ENCODE results near the gene IBA57.

Gene IBA57

GRCh38 chr1:228148196-228148861 is 17.3 kb upstream of the IBA57 start:
- DNase-seq (ENCODE audit: low spot score) = peak; percentile 24
- no peak for TF ChIP-seq CTCF (IDR thresholded peaks at IDR 0.05; ENCODE audit: borderline replicate concordance, control extremely low read depth, extremely low read depth, insufficient read depth, missing control alignments)
- in situ Hi-C loops (cut with MboI; ENCODE audit: low sequenced_read_pairs, unreplicated experiment) = no loop called here

GRCh38 chr1:228148935-228149405 is 16.6 kb upstream of the IBA57 start:
- peak; percentile 40 for DNase-seq (ENCODE audit: low spot score)
- in situ Hi-C loops (cut with MboI; ENCODE audit: low sequenced_read_pairs, unreplicated experiment) = no loop called here
- TF ChIP-seq CTCF (IDR thresholded peaks at IDR 0.05; ENCODE audit: borderline replicate concordance, control extremely low read depth, extremely low read depth, insufficient read depth, missing control alignments) = no peak

- in situ Hi-C loops (cut with MboI; ENCODE audit: low sequenced_read_pairs, unreplicated experiment) = no loop called here
- peak; percentile 33 for DNase-seq (ENCODE audit: low spot score)
- TF ChIP-seq CTCF (IDR thresholded peaks at IDR 0.05; ENCODE audit: borderline replicate concordance, control extremely low read depth, extremely low read depth, insufficient read depth, missing control alignments) = no peak
These were observed 16.0 kb upstream of the IBA57 start, which contains the start of gene GJC2 for GRCh38 chr1:228149406-228150119. Gene GJC2, plus strand, starts transcription at chr1:228149930. Its CDS starts 7,829 bp downstream, at chr1:228157759.

DNA sequence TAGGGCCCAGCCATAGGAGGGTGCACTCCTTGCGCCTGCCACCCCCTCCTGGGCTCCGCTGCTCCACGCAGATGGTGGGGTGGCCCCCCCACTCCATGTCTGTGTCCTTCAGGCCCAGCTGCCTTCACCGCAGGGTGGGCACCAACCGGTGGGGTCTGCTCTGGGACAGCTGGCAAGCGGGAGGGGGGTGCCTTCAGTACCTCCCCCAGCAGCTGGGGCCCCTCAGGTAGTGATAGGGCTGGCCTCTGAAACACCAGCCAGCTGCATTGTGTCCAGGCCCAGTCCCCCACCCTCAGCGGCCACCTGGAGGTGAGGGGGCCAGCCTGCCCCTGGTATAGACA is 15.5 kb upstream of the IBA57 start:
- DNase-seq (ENCODE audit: low spot score) = peak; percentile 32
- no peak for TF ChIP-seq CTCF (IDR thresholded peaks at IDR 0.05; ENCODE audit: borderline replicate concordance, control extremely low read depth, extremely low read depth, insufficient read depth, missing control alignments)
- in situ Hi-C loops (cut with MboI; ENCODE audit: low sequenced_read_pairs, unreplicated experiment) = no loop called here

GRCh38 chr1:228150461-228151179 is 15.0 kb upstream of the IBA57 start:
- no peak for DNase-seq (ENCODE audit: low spot score)
- TF ChIP-seq CTCF (IDR thresholded peaks at IDR 0.05; ENCODE audit: borderline replicate concordance, control extremely low read depth, extremely low read depth, insufficient read depth, missing control alignments) = no peak
- in situ Hi-C loops (cut with MboI; ENCODE audit: low sequenced_read_pairs, unreplicated experiment) = no loop called here

DNA sequence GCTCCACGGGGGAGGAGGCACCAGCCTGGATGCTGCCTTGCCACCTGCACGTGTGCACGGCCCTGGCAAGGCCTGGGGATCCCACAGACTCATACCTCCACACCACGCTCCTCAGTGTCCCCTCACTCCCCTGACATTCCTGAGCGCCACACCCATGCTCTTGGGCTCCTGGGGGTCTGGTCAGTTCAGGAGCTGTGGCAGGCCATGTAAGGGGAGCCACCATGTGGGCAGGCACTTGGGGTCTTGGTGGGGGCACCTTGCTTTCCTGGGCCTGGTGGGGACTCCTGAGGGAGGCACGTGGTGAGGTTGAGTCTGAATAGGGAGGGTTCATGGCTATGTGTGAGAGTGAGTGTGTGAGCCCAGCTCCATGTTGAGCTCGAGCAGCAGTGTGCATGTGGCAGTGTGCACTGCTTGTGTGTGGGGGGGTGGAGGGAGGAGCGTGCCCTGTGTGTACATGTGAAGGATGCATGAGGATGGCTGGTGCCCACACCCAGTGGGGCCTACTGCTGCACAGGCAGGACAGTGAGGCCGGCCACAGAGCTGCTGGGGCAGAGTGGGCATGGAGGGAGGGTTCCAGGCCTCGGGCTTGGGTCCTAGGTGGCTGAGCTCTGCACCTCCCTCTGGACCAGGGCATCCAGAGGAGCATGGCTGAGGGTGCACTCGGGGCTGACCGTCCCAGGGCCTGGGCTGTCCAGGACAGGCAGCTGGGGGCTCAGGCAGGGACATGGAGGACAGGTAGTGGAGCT is 14.3 kb upstream of the IBA57 start:
- no peak for TF ChIP-seq CTCF (IDR thresholded peaks at IDR 0.05; ENCODE audit: borderline replicate concordance, control extremely low read depth, extremely low read depth, insufficient read depth, missing control alignments)
- in situ Hi-C loops (cut with MboI; ENCODE audit: low sequenced_read_pairs, unreplicated experiment) = no loop called here
- no peak for DNase-seq (ENCODE audit: low spot score)
